Hematopoietic multipotent progenitor cell treated with erythropoietin and hydrocortisone succinate and interleukin-3 and kit ligand, for 15 days (in vitro differentiated cells): ENCODE results near the gene ASIC2.
"Not testable (repeated sequence)": the region's sequence is repeated elsewhere in the genome, so short reads cannot be mapped to it uniquely, and the experiment has no call there.

Source experiments
- DNase-seq: peaks from one replicate; pipeline ENCODE4 v3.0.0-alpha.2; 2015; ENCODE audit warnings: low spot score

The ASIC2 gene

GRCh38 chr17:33019161-33019890 lies 273.8 kb downstream of the ASIC2 start:
- no peak for DNase-seq

GRCh38 chr17:33017366-33017765 lies 275.7 kb downstream of the ASIC2 start:
- DNase-seq, result no peak

- DNase-seq, result no peak
Observed at GRCh38 chr17:33016920-33017319, 276.2 kb downstream of the ASIC2 start.

- DNase-seq, result no peak
Observed at GRCh38 chr17:33015716-33016346, 277.3 kb downstream of the ASIC2 start.

- DNase-seq, result no peak
Observed at GRCh38 chr17:33014751-33015150, 278.3 kb downstream of the ASIC2 start.

DNA sequence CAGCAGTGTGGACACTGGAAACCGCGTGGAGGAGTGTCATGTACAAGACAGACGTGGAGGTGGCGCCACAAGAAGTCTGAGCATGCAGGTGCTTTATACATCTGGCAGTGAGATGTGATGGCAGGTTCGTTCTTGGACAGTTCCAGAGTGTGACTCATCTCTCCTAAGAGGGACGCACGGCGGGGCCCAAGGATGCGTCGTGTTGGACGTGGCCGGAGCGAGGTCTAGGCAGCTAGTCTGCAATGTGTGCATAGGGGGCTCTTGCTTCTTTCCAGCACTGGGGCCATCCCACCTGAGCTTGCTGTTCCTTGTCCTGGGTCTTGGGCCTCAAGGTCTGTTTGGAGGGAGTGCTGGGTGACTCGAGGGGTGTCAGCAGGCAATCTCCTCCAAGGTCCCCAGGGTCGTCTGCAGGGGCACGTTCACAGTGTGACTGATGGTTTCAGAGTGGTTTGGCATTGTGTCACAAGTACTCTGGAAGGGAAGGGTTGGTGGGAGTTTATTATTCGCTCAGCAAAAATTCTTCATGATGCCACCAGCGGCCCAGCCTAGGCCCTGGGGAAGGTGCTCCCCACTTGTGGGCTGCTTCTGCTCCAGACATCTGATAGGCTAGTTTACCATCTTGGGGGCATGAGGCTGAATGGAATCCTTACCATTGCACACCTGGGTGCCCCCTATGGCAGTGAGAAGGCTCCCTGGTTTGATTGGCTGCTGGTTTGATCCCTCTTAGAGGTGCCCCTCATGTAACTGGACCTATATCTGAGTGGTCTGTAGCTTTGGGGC lies 279.3 kb downstream of the ASIC2 start:
- DNase-seq, result no peak

- DNase-seq, result no peak
Observed at GRCh38 chr17:33012522-33013033, 280.5 kb downstream of the ASIC2 start.

DNA sequence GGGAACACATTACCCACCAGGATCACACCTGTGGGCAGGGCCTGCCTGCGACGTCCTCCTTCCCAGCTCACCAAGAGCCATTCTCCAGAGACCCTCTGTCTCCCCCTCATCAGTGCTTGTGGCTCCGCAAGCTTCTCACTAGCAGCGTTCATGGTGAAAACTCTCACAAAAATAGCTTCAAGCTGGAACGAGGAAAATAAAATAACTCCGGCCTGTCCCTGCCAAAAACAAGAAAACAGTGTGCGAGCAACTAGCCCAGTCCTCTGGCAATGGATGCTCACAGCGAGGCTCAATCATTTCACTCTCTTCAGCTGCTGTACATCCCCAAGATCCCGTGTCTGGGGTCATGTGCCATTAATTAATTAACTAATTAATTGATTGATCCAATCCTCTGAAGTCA lies 283.5 kb downstream of the ASIC2 start:
- no peak for DNase-seq

- no peak for DNase-seq
Observed at GRCh38 chr17:33007186-33007585, 285.9 kb downstream of the ASIC2 start.

DNA sequence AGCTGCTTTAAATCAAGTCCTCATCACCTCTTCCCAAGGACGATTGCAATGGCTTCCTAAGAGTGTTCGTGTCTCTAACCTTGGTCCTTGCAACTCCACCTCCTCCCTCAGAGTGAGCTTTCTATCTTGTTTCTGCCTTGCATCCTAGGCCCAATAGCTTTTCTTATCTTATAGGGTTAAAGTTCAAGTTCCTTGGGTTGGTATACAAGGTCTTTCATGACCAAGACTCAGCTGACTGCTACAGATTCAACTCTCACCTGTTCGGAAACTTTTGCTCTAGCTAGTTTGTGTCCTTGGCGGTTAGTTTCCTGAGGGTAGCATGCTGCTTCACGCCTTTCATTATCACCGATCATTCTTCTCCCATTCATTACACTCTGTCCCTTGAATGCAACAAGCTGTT lies 290.8 kb downstream of the ASIC2 start:
- no peak for DNase-seq

DNA sequence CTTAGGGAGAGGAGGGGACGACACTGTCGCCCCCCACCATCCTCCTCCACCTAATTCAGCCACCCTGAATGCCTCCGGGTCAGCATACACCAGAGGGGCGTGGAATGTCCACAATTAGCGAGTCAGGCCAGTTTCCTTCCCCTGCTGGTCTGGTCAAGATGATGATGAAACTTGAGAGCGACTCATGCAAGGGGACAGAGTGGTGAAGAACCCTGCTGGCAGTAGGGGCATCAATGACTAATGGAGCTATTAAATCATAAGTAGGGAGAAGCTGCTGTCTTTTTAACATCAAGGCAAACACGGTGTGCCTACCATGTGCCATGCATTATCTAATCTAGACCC lies 294.2 kb downstream of the ASIC2 start:
- no peak for DNase-seq

- peak; percentile 78 for DNase-seq
Observed at GRCh38 chr17:32998111-32998886, 294.8 kb downstream of the ASIC2 start.

DNA sequence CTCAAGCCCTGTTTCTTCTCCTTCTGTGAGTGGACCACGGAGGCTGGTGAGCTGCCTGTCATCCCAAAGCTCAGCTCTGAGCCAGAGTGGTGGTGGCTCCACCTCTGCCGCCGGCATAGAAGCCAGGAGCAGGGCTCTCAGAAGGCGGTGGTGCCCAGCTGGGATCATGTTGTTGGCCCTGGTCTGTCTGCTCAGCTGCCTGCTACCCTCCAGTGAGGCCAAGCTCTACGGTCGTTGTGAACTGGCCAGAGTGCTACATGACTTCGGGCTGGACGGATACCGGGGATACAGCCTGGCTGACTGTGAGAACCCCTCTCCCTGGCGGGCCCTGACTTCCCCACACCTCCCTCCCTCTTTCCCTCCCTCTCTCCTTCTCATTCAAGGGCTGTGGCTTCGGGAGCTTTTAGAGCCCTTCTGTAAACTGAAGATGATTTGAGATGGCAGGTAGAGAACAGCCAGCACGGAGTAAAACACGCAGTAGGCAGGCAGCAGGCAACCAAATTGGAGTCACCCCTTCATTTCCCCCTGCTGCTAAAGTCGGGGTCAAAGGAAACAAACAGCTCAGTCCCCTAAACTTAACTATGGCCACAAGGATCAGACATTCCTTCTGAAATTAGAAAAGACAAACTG lies 297.6 kb downstream of the ASIC2 start:
- DNase-seq, result no peak

DNA sequence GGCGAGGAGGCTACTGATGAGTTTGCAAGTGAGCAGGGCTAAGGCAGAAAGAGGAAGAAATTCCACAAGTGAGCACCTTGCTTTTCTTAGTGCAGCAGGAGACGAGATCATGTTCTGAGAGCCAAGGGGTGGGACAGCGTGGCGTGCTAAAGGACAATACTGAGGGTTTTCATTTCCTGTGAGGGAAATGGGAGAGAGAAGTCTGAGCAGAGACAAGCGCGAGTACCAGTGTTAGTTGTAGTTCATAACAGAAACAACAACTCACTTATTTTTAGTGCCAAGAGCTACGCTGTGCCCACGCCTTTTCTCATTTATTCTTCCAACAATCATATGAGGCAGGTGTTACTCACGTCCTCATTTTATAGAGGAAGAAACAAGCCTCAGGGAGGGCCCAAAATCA lies 299.1 kb downstream of the ASIC2 start:
- no peak for DNase-seq

DNA sequence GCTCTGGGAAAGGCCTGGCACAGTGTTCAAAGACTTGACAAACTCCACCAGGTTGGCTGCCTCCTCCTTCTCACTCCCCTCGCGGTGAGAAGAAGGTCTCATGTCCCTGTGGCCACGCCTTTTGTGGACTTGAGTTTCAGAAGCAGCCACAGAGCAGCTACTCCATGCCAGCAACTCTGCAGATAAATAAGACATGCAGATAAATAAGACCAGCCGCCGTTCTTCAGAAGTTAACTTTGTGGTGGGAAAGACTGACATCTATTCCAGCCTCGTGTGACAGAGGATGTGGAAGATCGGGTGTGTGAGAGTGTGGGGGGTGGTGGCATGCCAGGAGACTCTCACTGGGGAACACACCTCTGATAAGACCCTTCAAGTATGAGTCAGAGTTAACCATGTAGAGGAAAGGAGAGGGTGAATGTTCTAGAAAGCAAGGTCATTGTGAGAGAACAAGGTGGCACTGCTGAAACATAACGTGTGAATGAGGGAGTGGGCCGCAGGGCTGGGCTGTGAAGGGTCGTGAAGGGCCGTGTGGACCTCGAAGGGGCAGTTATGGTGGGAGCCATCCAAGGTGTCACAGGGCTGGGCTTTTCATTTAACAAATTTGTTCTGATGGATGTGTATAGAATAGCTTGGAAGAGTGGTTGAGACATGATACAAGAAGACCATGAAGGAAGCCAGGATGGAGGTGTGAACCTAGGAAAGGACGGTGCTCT lies 300.6 kb downstream of the ASIC2 start:
- peak; percentile 10 for DNase-seq

DNA sequence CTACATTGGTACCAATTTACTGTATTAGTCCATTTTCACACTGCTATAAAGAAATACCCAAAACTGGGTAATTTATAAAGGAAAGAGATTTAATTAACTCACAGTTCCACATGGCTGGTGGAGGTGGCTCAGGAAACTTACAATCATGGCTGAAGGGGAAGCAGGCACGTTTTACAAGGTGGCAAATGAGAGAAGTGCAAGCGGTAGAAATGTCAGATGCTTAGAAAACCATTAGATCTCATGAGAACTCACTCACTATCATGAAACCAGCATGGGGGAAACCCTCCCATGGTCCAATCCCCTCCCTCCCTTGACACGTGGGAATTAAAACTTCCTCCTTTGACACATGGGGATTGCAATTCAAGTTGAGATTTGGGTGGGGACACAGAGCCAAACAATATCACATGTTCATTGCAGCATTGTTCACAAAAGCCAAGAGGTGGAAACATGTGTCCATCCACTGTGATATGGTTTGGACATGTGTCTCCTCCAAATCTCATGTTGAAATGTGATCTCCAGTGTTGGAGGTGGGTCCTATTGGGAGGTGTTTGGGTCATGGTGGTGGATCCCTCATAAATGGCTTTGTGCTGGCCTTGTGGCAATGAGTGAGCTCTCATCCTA lies 304.5 kb downstream of the ASIC2 start:
- DNase-seq, result no peak

DNA sequence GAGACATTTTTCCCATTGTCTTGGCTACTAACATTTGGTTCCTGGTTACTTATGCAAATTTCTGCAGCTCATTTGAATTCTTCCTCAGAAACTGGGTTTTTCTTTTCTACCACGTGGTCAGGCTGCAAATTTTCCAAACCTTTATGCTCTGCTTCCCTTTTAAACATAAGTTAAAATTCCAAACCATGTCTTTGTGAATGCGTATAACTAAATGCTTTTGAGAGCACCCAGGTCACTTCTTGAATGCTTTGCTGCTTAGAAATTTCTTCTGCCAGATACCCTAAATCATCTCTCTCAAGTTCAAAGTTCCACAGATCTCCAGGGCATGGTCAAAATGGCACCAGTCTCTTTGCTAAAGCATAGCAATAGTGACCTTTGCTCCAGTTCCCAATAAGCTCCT lies 305.2 kb downstream of the ASIC2 start:
- DNase-seq, result not testable (repeated sequence)

DNA sequence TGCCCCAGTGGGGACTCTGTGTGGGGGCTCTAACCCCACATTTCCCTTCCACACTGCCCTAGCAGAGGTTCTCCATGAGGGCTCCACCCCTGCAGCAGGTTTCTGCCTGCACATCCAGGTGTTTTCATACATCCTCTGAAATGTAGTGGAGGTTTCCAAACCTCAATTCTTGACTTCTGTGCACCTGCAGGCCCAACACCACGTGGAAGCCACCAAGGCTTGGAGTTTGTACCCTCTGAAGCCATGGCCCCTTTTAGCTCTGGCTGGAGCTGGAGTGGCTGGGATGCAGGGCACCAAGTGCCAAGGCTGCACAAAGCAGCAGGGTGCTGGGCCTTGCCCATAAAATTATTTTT lies 305.7 kb downstream of the ASIC2 start:
- DNase-seq, result not testable (repeated sequence)

DNA sequence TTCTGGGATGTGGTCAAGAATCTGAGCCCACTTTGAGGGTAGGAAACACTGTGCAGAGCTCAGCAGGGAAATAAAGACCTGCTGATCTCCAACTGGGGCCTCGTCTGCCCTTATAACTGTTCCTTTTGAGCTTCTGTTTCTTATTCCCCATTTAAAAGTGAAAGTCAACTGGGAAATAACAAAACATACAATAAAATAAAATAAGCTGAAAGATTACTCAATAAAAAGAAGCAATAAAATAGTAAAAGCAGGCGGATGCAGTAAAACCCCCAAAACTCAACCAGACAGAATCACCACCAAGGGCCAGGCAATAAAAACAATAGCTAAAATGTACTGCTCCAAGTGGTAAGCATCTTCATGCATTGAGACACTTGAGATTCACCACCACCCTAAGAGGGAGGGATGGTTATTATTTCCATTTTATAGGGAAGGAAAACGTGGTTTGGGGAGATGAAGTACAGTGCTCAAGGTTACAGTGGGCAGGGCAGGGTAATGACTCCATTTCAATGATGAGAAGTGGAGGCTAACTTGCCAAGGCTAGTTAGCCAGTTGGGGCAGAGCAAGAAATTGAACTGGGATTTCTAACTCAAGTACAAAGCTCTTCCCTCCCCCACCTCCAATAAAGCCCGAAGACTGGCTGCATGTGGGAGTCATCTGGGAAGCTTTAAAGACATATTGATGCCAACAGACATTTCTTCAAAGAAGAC lies 307.9 kb downstream of the ASIC2 start:
- DNase-seq, result no peak

GRCh38 chr17:32981611-32982010 lies 311.5 kb downstream of the ASIC2 start:
- not testable (repeated sequence) for DNase-seq
